Neutrophil (primary cell): ENCODE data around the gene BLTP3A.
"Not testable (repeated sequence)": the region's sequence is repeated elsewhere in the genome, so short reads cannot be mapped to it uniquely, and the experiment has no call there.

Experiments used
- H3K27ac ChIP-seq: fragments of 200-600 bp; sonication (generic); 2 replicates; pipeline ENCODE4 v1.5.1; 2016; ENCODE audit warnings: mild to moderate bottlenecking, moderate library complexity
- H3K27me3 ChIP-seq: fragments of 200-600 bp; sonication (generic); 2 replicates; pipeline ENCODE4 v1.6.0; 2016; ENCODE audit warnings: mild to moderate bottlenecking
- H3K36me3 ChIP-seq: fragments of 200-600 bp; sonication (generic); 2 replicates; pipeline ENCODE4 v1.5.1; 2017
- H3K4me1 ChIP-seq, 2 experiments: fragments of 200-600 bp in 1 of 2; sonication (generic) in 1 of 2; 1 replicate in 1 of 2; 2 replicates in 1 of 2; pipeline versions ENCODE4 v1.5.1 to v1.6.1; 2013 to 2016; ENCODE audit warnings: low read depth in 1 of 2, low read length in 1 of 2, mild to moderate bottlenecking in 1 of 2, moderate library complexity in 1 of 2; ENCODE audit not compliant: control insufficient read depth in 1 of 2, insufficient read depth in 1 of 2
- H3K4me3 ChIP-seq, 2 experiments: fragments of 200-600 bp in 1 of 2; sonication (generic) in 1 of 2; 1 replicate in 1 of 2; 2 replicates in 1 of 2; pipeline ENCODE4 v1.5.1; 2013 to 2016; ENCODE audit warnings: low read depth in 1 of 2, low read length in 1 of 2, mild to moderate bottlenecking in 1 of 2, moderate library complexity in 1 of 2
- H3K9me3 ChIP-seq: fragments of 200-600 bp; sonication (generic); 2 replicates; pipeline ENCODE4 v1.5.1; 2016
- CTCF ChIP-seq: fragments of 200-600 bp; sonication (generic); IDR thresholded peaks from 2 replicates; pipeline ENCODE4 v1.5.1; 2016; ENCODE audit warnings: antibody characterized with exemption

The BLTP3A gene

DNA sequence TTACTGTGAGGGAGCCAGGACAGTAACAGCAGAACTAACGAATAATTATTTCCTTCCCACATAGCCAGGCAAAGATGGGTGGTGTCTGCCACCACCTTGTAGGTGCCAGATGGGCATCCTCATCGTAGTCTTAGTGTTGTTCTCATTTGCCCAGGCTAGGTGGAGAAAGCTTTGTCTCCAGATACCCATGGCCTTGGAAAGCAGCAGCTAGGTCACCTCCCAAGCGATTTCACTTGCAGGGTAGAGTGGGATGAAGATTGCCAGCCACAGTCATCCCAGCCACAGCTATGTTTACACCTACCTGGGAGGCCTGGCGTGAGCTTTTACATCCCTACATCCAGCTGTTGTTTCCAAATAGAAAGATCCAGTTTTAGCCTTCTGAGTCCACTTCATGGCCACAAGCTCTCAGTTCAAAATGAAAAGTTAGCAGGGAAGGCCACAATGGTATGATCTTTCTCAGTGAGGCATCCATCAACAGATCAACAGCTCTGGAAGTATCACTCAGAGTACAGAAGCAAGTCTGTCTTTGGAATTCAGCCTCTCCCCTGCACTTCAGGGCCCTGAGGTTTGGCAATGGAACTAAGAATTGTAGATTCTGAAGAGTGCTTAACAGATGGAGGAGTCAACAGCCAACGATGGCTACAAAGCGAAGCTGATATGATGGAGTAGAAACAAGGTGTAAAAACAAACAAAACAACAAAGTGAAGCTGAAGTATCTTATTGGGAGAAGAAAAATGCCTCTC, 45.6 kb upstream of the BLTP3A start:
- no peaks in the 10 kb centered on the region for H3K27me3 ChIP-seq
- H3K27ac ChIP-seq, result no peak overlapping the region
- no peak overlapping the region for H3K4me3 ChIP-seq
- H3K9me3 ChIP-seq, result no peaks in the 10 kb centered on the region
- no peaks in the 10 kb centered on the region for H3K36me3 ChIP-seq
- TF ChIP-seq CTCF, result no peak
- no peaks in the 10 kb centered on the region for H3K4me1 ChIP-seq

GRCh38 chr6:34748757-34749156, 43.1 kb upstream of the BLTP3A start:
- Histone ChIP-seq H3K4me1 (no peaks in the 10 kb centered on the region), H3K27me3 (no peaks in the 10 kb centered on the region), H3K4me3 (no peak overlapping the region), H3K27ac (no peak overlapping the region), H3K9me3 (no peaks in the 10 kb centered on the region), H3K36me3 (no peaks in the 10 kb centered on the region)
- TF ChIP-seq CTCF, result no peak

DNA sequence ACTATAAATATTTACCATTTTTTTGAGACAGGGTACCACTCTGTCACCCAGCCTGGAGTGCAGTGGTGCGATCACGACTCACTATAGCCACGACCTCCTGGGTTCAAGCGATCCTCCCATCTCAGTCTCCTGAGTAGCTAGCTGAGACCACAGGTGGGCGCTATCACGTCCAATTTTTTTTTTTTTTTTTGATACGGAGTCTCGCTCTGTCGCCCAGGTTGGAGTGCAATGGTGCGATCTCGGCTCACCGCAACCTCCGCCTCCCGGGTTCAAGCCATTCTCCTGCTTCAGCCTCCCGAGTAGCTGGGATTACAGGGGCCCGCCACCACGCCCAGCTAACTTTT, 35.4 kb upstream of the BLTP3A start:
- H3K27me3 ChIP-seq, H3K9me3 ChIP-seq, H3K36me3 ChIP-seq: not testable (repeated sequence)
- H3K4me3 ChIP-seq, result peak overlapping the region; percentile 79 to 86
- H3K4me1 ChIP-seq, result peaks cover 14 to 16% of the 10 kb centered on the region in 2 experiments
- H3K27ac ChIP-seq, result peak overlapping the region; percentile 88

- Histone ChIP-seq H3K36me3 (peaks cover 4% of the 10 kb centered on the region), H3K27ac (peak overlapping the region; percentile 88), H3K27me3 (no peaks in the 10 kb centered on the region), H3K4me3 (peak overlapping the region; percentile 79 to 86), H3K4me1 (peaks cover 14 to 16% of the 10 kb centered on the region in 2 experiments), H3K9me3 (no peaks in the 10 kb centered on the region)
- no peak for TF ChIP-seq CTCF
These were observed 34.1 kb upstream of the BLTP3A start for GRCh38 chr6:34757687-34758274.

DNA sequence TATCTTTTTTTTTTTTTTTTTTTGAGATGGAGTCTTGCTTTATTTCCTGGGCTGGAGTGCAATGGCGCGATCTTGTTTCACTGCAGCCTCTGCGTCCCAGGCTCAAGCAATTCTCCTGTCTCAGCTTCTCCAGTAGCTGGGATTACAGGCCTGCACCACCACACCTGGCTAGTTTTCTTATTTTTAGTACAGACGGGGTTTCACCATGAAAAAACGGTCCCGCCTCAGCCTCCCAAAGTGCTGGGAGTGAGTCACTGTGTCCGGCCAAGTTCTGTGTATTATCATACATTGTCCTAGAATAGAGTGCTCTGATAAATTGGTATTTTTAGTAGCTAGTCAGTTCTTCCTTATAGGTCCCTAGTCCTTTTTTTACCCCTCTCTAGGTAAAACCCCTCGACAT, 31.8 kb upstream of the BLTP3A start:
- H3K27me3 ChIP-seq, result no peaks in the 10 kb centered on the region
- H3K27ac ChIP-seq, result no peak overlapping the region
- H3K4me1 ChIP-seq, result peaks cover 14 to 16% of the 10 kb centered on the region in 2 experiments
- no peaks in the 10 kb centered on the region for H3K9me3 ChIP-seq
- TF ChIP-seq CTCF, result no peak
- no peak overlapping the region for H3K4me3 ChIP-seq
- H3K36me3 ChIP-seq, result peaks cover 16% of the 10 kb centered on the region

GRCh38 chr6:34761681-34762080, 30.2 kb upstream of the BLTP3A start:
- H3K4me3 ChIP-seq, H3K9me3 ChIP-seq, H3K27ac ChIP-seq, H3K27me3 ChIP-seq: not testable (repeated sequence)
- Histone ChIP-seq H3K36me3 (peaks cover 30% of the 10 kb centered on the region), H3K4me1 (peaks cover 9 to 11% of the 10 kb centered on the region in 2 experiments)
